Lung (tissue), 12 donors: Measurements from ENCODE around the gene CPXM2. TPM values are rescaled to one million over a fixed set of nuclear protein-coding genes. Genes with fewer than 3 reads are reported as not detected.

ENCODE experiments used
- ATAC-seq: fragments of 200-7000 bp; cut with Tn5 transposase; one replicate; pipeline ENCODE4 v1.9.1; 2020; ENCODE audit warnings: moderate number of reproducible peaks; ENCODE audit not compliant: insufficient read depth, low FRiP score
- DNase-seq, 3 donors: peaks; one replicate each; pipeline ENCODE4 v3.0.0-alpha.2; 2013 to 2017
- H3K27ac ChIP-seq, 2 donors: one replicate each; pipeline ENCODE4 v1.5.1; 2013; ENCODE audit warnings: mild to moderate bottlenecking in 2 of 2, moderate library complexity in 2 of 2, control low read depth in 1 of 2, inconsistent platforms in 1 of 2, low read depth in 1 of 2, low read length in 1 of 2
- H3K27me3 ChIP-seq, 3 donors: one replicate each; pipeline ENCODE4 v1.5.1; 2013; ENCODE audit warnings: low read length in 2 of 3; ENCODE audit not compliant: control insufficient read depth in 3 of 3, insufficient read depth in 3 of 3
- H3K36me3 ChIP-seq, 4 donors: one replicate each; pipeline ENCODE4 v1.5.1; 2013; ENCODE audit warnings: low read length in 4 of 4, mild to moderate bottlenecking in 1 of 4, moderate library complexity in 1 of 4; ENCODE audit not compliant: control insufficient read depth in 4 of 4, insufficient read depth in 4 of 4
- H3K4me1 ChIP-seq, 5 donors: one replicate each; pipeline ENCODE4 v1.5.1; 2013; ENCODE audit warnings: low read length in 5 of 5, mild to moderate bottlenecking in 2 of 5, moderate library complexity in 1 of 5; ENCODE audit not compliant: control insufficient read depth in 5 of 5, insufficient read depth in 5 of 5
- H3K4me3 ChIP-seq: one replicate; pipeline ENCODE4 v1.5.1; 2013; ENCODE audit warnings: mild to moderate bottlenecking, control low read depth, moderate library complexity
- H3K9ac ChIP-seq, 2 donors: one replicate each; pipeline ENCODE4 v1.5.1; 2013; ENCODE audit warnings: low read length in 2 of 2, control low read depth in 1 of 2; ENCODE audit not compliant: insufficient read depth in 1 of 2
- H3K9me3 ChIP-seq, 4 donors: one replicate each; pipeline ENCODE4 v1.5.1; 2013; ENCODE audit warnings: low read length in 3 of 4, mild to moderate bottlenecking in 1 of 4, moderate library complexity in 1 of 4; ENCODE audit not compliant: control insufficient read depth in 4 of 4, insufficient read depth in 3 of 4
- WGBS, 2 donors: extraction: QIAGEN DNeasy Blood & Tissue Kit; methylation state at CpG; one replicate each; pipeline ENCODE4 v1.1.7; 2013; 5-methylcytosine and 5-hydroxymethylcytosine counted together
- polyA plus RNA-seq, 2 donors: library from polyadenylated mRNA; stranded (reverse); fragments of 200-250 nt; gene quantifications; one replicate each; pipeline ENCODE4 v1.2.1, GENCODE V29; 2013
- total RNA-seq, 2 donors: library from RNA; depleted of rRNA in 1 of 2; stranded (reverse); fragments of >200 nt in 1 of 2; gene quantifications; one replicate each; pipeline ENCODE4 v1.2.1, GENCODE V29; 2014 to 2021
- TF ChIP-seq, protein P1 (sequence below): IDR thresholded peaks from 2 replicates; pipeline ENCODE4 v1.5.1; 2012; ENCODE audit warnings: mild to moderate bottlenecking; ENCODE audit errors: control extremely low read depth, extremely low read depth
- donor health status: control.
- donor health status: control.
- donor health status: Bipolar disorder and iron deficiency.
- donor health status: healthy.
- donor health status: DM: yes; HTN: yes; CAD: no.

Gene CPXM2
- total and polyA plus RNA-seq, 4 donors, result 0.66 to 5.0 (median 2.1) TPM

DNA sequence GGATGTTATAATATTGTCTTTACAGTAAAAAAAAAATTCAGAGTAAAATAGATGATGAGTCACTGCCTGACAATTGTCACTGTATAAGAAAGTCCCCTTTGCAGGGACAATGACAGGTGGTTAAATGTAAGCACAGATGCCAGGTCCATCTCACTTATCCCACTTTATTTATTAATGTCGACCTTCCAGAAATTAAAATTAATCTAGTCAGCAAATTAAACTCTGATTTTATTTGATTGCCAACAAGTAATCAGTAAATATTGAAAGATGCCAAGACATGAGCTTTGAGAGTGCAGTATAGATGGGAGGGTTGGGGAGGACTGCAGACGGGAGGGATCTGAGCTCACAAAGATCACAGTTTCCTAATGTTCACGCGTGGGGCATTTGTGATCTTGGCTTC is 50.9 kb downstream of the CPXM2 start:
- H3K4me3 ChIP-seq, result no peak overlapping the region
- no peak overlapping the region for H3K27ac ChIP-seq
- peaks cover 0 to 4% (median 0%) of the 10 kb centered on the region in 4 donors for H3K9me3 ChIP-seq
- H3K27me3 ChIP-seq, result no peaks in the 10 kb centered on the region
- ATAC-seq (no peak), DNase-seq (no peak)
- H3K36me3 ChIP-seq, result no peaks in the 10 kb centered on the region
- H3K9ac ChIP-seq, result no peak overlapping the region
- WGBS, 2 donors, result 85 to 89% methylated on average over 4 of the region's 4 CpGs
- TF ChIP-seq, protein P1, sequence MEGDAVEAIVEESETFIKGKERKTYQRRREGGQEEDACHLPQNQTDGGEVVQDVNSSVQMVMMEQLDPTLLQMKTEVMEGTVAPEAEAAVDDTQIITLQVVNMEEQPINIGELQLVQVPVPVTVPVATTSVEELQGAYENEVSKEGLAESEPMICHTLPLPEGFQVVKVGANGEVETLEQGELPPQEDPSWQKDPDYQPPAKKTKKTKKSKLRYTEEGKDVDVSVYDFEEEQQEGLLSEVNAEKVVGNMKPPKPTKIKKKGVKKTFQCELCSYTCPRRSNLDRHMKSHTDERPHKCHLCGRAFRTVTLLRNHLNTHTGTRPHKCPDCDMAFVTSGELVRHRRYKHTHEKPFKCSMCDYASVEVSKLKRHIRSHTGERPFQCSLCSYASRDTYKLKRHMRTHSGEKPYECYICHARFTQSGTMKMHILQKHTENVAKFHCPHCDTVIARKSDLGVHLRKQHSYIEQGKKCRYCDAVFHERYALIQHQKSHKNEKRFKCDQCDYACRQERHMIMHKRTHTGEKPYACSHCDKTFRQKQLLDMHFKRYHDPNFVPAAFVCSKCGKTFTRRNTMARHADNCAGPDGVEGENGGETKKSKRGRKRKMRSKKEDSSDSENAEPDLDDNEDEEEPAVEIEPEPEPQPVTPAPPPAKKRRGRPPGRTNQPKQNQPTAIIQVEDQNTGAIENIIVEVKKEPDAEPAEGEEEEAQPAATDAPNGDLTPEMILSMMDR, result no peak
- peaks cover 0 to 2% (median 0%) of the 10 kb centered on the region in 5 donors for H3K4me1 ChIP-seq

DNA sequence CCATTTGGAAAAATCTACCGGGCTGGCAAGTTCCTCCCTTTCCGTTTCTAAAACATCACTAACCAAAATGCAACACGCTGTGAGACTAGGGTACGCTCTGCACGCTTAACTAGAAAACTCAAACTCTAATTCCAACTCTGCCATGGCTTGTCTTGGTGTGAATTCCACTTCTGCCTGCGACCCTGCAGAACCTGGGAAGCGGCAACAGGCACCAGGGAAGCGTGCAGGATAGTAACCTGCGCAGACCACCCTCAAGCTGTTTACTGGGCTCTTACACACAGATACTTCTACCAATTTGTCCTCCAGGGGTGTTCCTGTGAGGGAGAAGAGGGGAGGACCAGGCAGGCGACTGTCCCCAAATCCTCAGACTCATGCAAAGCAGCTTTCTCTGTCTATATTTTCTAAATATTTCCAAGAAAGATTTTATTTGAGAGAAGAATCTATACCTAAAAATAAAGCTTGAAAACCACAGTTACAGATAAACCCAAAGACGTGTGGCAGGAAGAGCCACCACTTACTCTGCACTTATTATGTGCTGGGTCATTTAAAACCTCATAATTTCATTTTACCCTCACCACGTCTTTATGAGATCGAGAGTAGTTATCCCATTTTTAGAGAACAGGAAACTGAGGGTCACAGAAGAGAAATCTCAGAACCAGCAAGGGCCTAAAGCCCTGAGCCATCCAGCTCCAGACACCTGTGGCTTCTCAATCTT is 52.9 kb downstream of the CPXM2 start:
- ATAC-seq (no peak), DNase-seq (no peak)
- H3K27me3 ChIP-seq, result no peaks in the 10 kb centered on the region
- TF ChIP-seq, protein P1, result no peak
- H3K9me3 ChIP-seq, result peaks cover 0 to 2% (median 0%) of the 10 kb centered on the region in 4 donors
- no peaks in the 10 kb centered on the region for H3K36me3 ChIP-seq
- H3K27ac ChIP-seq, result no peak overlapping the region
- no peak overlapping the region for H3K9ac ChIP-seq
- H3K4me3 ChIP-seq, result no peak overlapping the region
- 80 to 82% methylated on average over 13 of the region's 13 CpGs for WGBS, 2 donors
- H3K4me1 ChIP-seq, result peaks cover 0 to 2% (median 0%) of the 10 kb centered on the region in 5 donors

DNA sequence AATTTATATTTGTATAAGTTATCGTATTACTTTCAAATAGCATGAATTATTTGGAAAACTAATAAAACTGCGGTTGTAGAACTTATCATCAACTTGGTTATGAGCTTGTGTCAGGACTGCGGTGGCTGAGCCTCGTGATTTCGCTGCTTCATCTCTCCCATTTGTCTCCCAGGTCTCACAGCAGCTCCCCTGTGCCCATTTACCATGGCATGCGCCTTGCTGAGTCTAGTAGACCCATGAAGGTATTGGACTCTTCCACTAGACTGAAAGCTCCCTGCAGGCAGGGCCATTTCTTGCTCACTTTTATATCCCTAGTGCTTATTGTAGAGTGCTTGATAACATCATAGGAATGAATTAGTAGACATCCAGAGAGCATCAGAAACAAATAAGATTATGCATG is 53.9 kb downstream of the CPXM2 start:
- 92 to 94% methylated on average over 6 of the region's 6 CpGs for WGBS, 2 donors
- Histone ChIP-seq H3K27me3 (peaks cover 0 to 2% (median 0%) of the 10 kb centered on the region in 3 donors), H3K36me3 (no peaks in the 10 kb centered on the region), H3K27ac (no peak overlapping the region), H3K4me3 (no peak overlapping the region), H3K9ac (no peak overlapping the region), H3K4me1 (peaks cover 0 to 2% (median 0%) of the 10 kb centered on the region in 5 donors), H3K9me3 (peaks cover 0 to 3% (median 0%) of the 10 kb centered on the region in 4 donors)
- DNase-seq, result no peak
- ATAC-seq, result no peak
- TF ChIP-seq, protein P1, result no peak
